Measurements from ENCODE around the gene HOXD8.

The HOXD8 gene

DNA sequence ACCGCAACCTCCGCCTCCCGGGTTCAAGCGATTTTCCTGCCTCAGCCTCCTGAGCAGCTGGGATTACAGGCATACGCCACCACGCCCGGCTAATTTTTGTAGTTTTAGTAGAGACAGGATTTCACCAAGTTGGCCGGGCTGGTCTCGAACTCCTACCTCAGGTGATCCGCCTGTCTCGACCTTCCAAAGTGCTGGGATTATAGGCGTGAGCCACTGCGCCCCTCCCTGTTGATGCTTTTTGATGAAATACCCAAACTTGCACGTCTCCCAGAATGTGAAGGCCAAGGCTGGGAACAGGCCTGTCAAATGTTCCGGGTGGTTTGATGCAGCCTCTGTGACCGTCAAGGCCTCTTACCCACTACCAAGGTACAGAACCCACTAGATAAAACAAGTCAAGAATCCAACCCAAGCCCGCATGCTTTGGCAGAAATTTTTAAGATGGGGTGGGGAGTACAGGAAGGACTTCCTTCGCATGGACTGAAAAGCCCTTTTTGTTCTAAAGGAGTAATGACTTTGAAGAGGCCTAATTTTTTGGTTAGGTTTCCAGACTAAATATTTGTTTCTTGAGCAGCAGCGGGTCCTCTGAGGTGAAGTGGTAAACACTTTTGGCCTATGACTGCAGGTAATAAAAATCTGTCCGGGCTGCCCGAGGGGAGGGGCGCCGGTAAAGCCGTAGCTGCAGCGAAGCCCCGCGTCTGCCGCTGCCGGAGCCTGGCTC is 42.0 kb upstream of the HOXD8 start:
- Mint-ChIP-seq H3K27ac (no peak overlapping the region), H3K4me1 (ENCODE audit: low read depth) (peaks cover 10% of the 10 kb centered on the region), H3K27me3 (peaks cover 98% of the 10 kb centered on the region), H3K9me3 (peaks cover 10% of the 10 kb centered on the region), H3K4me3 (no peak overlapping the region), H3K36me3 (ENCODE audit: low read depth) (peaks cover 3% of the 10 kb centered on the region)
- DNase-seq, result no peak

DNA sequence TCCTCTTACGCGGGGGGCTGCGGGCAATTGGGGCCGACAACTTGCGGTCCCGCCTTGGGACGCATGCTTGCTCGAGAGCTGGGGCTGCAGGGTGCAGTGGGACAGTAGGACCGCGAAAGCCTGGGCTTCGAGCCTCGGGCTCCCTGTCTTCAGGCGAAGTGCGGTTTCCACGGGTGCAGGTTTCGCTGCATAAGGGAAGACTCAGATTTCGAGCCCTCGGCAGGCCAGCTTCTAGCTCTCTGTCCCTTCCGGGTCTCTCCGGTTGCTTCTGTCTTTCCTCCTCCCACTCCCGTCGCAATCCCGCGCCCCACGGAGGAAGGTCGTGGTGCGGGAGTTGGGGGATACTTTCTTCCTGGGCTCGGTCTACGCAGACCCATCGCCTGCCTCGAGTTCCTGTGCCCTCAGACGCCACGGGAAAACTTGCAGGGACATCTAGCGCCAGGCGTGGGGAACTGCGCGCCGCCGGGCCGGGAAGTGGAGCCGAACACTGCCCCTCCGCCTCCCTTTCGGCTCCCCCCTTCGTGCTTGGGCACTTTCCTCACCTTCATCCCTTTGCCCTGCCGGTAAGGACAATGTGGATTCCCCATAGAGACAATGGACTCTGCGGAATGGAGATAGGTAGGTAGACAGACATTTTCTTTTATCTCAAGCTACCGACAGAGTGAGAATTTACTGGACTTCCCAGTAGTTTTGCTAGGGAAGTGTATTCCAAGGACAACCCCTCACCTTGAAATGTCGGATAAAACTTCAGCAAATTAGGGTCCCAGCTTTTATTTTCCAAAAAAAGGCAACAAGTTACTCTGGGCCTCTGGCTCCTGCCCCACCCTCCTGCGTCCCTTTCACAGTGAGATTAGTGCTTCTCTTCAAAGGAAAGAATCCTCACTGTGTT is 41.2 kb upstream of the HOXD8 start:
- peak; percentile 48 for DNase-seq
- Mint-ChIP-seq H3K4me3 (peak overlapping the region; percentile 55), H3K27ac (no peak overlapping the region), H3K36me3 (ENCODE audit: low read depth) (no peaks in the 10 kb centered on the region), H3K4me1 (ENCODE audit: low read depth) (peaks cover 13% of the 10 kb centered on the region), H3K9me3 (peaks cover 10% of the 10 kb centered on the region), H3K27me3 (peaks cover 93% of the 10 kb centered on the region)

DNA sequence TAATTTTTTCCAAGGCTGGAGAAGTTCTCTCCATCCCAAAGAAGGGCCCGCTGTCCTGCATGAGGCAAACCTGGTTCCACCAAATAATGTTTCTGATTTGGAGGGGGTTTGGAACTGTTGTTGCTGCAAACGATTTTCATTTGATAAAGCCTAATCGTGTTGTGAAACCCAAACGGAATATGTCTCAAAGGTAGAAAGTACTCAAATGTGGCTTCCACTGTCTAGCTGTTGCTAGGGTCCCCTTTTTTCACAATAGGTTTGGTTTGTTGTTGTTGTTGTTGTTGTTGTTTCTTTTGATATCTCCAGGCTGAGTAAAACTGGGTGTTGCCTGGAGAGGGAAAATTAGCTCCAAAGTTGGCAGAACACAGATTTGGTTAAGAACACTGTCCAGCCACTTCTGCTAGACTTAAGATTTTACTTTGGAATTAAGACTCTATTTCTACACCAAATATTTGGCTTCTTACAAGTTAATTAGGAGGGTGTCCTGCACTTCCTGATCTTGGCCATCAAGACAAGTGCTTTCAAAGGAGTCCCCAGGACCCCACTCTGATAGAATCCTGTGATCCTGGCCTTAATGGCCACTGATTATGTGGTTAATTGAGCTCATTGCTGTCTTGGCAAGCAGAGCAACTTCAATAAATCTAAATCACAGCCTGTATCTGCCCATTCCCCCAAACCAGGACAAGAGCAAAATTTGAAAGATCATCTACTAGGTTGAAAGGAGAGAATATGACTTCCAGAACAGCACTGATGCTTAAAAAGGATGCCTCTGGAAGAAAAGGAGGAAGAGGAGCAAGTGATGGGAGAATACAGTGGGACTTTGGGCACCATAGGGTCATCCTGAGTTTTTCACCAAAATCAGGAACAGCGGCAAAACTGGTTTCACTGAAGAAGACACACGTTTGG is 40.3 kb upstream of the HOXD8 start:
- no peak overlapping the region for H3K4me3 Mint-ChIP-seq
- no peak overlapping the region for H3K27ac Mint-ChIP-seq
- DNase-seq, result no peak
- H3K27me3 Mint-ChIP-seq, result peaks cover 93% of the 10 kb centered on the region
- H3K36me3 Mint-ChIP-seq (ENCODE audit: low read depth), result no peaks in the 10 kb centered on the region
- peaks cover 21% of the 10 kb centered on the region for H3K4me1 Mint-ChIP-seq (ENCODE audit: low read depth)
- H3K9me3 Mint-ChIP-seq, result peaks cover 8% of the 10 kb centered on the region

- no peaks in the 10 kb centered on the region for H3K36me3 Mint-ChIP-seq (ENCODE audit: low read depth)
- no peak for DNase-seq
- H3K9me3 Mint-ChIP-seq, result peaks cover 8% of the 10 kb centered on the region
- no peak overlapping the region for H3K27ac Mint-ChIP-seq
- peaks cover 93% of the 10 kb centered on the region for H3K27me3 Mint-ChIP-seq
- no peak overlapping the region for H3K4me3 Mint-ChIP-seq
- peaks cover 21% of the 10 kb centered on the region for H3K4me1 Mint-ChIP-seq (ENCODE audit: low read depth)
Observed at GRCh38 chr2:176089843-176090395, 39.6 kb upstream of the HOXD8 start.

GRCh38 chr2:176090862-176091261 is 38.6 kb upstream of the HOXD8 start:
- H3K9me3 Mint-ChIP-seq, result peaks cover 8% of the 10 kb centered on the region
- peaks cover 93% of the 10 kb centered on the region for H3K27me3 Mint-ChIP-seq
- no peaks in the 10 kb centered on the region for H3K36me3 Mint-ChIP-seq (ENCODE audit: low read depth)
- H3K4me1 Mint-ChIP-seq (ENCODE audit: low read depth), result peaks cover 21% of the 10 kb centered on the region
- H3K4me3 Mint-ChIP-seq, result no peak overlapping the region
- H3K27ac Mint-ChIP-seq, result no peak overlapping the region
- DNase-seq, result no peak

DNA sequence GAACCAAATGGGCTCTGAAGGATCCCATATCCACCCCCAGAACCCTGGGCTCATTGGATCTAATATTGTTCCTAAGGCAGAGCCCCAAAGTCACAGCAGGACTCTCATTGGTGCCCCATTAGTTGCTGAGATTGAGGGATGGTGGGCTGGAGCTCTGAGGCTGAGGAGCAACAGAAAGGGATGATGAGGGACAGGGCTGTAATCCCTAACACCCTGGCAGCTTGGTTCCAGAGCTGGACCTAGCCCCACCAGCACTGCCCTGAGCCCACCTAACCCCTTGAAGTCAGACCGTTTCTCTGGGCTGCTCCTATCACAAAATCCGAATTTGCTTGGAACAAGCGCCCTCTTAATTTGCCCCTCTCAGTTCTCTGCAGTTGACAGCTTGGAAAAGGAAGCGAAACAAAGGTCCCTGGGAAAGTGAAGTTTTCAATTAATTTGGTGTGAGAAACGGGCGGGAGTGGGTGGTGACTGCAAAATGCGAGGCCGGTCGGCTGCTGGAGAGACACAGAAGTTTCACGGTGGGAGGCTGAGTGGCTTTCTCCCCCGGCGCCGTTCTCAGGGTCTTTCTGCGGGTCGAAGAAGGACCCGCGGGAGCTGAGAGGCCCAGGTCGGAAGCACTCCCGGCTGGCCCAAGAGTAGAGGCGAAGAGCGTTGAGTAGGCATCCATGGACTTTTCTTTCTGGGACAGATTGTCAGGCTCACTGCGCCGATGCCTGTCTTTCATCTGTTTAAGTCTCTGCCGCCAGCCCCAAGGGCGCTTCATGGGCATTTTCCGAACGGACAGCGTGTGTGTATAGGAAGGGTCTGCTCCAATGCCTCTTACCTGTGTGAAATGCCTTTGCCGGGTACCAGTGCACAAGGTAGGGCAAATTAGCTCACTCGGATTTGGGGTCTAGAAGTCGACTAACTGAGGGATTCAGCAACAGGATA is 37.9 kb upstream of the HOXD8 start:
- Mint-ChIP-seq H3K27me3 (peaks cover 93% of the 10 kb centered on the region), H3K4me3 (peak overlapping the region; percentile 26), H3K4me1 (ENCODE audit: low read depth) (peaks cover 25% of the 10 kb centered on the region), H3K27ac (peak overlapping the region; percentile 67), H3K36me3 (ENCODE audit: low read depth) (no peaks in the 10 kb centered on the region), H3K9me3 (peaks cover 8% of the 10 kb centered on the region)
- DNase-seq, result peak; percentile 32

- no peaks in the 10 kb centered on the region for H3K36me3 Mint-ChIP-seq (ENCODE audit: low read depth)
- DNase-seq, result peak; percentile 35
Observed at GRCh38 chr2:176092270-176093144, 37.0 kb upstream of the HOXD8 start, which contains the start of gene HOXD13. TSS of gene HOXD13 (plus strand) at chr2:176092721. CDS start at chr2:176092891, 170 bp downstream.

GRCh38 chr2:176093145-176093897 is 36.2 kb upstream of the HOXD8 start:
- peaks cover 8% of the 10 kb centered on the region for H3K9me3 Mint-ChIP-seq
- peaks cover 93% of the 10 kb centered on the region for H3K27me3 Mint-ChIP-seq
- H3K27ac Mint-ChIP-seq, result peak overlapping the region; percentile 60
- H3K4me3 Mint-ChIP-seq, result peak overlapping the region; percentile 18
- H3K4me1 Mint-ChIP-seq (ENCODE audit: low read depth), result peaks cover 38% of the 10 kb centered on the region
- peak; percentile 35 for DNase-seq
- H3K36me3 Mint-ChIP-seq (ENCODE audit: low read depth), result no peaks in the 10 kb centered on the region

More at GRCh38 chr2:176092270-176093144, 37.0 kb upstream of the HOXD8 start, which contains the start of gene HOXD13:
- peaks cover 8% of the 10 kb centered on the region for H3K9me3 Mint-ChIP-seq
- peaks cover 34% of the 10 kb centered on the region for H3K4me1 Mint-ChIP-seq (ENCODE audit: low read depth)
- peaks cover 93% of the 10 kb centered on the region for H3K27me3 Mint-ChIP-seq
- H3K27ac Mint-ChIP-seq, result peak within 1 kb of the TSS; percentile 67
- peak within 1 kb of the TSS; percentile 26 for H3K4me3 Mint-ChIP-seq

DNA sequence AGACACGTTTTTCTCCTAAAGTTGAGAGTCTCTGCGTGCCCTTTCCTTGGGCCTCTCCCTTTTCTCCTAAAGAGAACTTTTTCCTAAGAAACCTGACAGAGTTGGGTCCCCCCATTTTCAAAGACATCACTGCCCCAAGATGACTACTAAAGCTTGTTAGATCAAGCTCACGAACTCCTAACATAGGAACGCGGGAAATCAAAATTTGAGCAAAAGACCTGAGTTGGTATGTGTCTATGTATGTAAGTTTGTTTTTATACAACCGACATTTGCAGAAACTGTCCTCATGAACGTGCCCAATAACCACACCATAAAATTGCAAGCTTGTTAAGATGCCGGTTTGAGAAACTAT is 35.6 kb upstream of the HOXD8 start:
- Mint-ChIP-seq H3K27ac (peak overlapping the region; percentile 60), H3K4me3 (no peak overlapping the region), H3K9me3 (peaks cover 8% of the 10 kb centered on the region), H3K4me1 (ENCODE audit: low read depth) (peaks cover 36% of the 10 kb centered on the region), H3K36me3 (ENCODE audit: low read depth) (no peaks in the 10 kb centered on the region), H3K27me3 (peaks cover 93% of the 10 kb centered on the region)
- DNase-seq, result no peak

DNA sequence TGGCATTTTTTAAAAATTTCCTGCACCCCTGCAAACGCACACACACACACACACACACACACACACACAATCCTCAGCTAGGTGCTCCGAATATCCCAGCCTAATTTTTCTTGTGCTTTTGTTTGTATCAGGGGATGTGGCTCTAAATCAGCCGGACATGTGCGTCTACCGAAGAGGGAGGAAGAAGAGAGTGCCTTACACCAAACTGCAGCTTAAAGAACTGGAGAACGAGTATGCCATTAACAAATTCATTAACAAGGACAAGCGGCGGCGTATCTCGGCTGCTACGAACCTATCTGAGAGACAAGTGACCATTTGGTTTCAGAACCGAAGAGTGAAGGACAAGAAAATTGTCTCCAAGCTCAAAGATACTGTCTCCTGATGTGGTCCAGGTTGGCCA is 35.2 kb upstream of the HOXD8 start:
- Mint-ChIP-seq H3K27ac (no peak overlapping the region), H3K36me3 (ENCODE audit: low read depth) (no peaks in the 10 kb centered on the region), H3K4me3 (no peak overlapping the region)

GRCh38 chr2:176095421-176095820 is 34.1 kb upstream of the HOXD8 start:
- Mint-ChIP-seq H3K27me3 (peaks cover 91% of the 10 kb centered on the region), H3K36me3 (ENCODE audit: low read depth) (no peaks in the 10 kb centered on the region), H3K4me1 (ENCODE audit: low read depth) (peaks cover 36% of the 10 kb centered on the region), H3K9me3 (peaks cover 8% of the 10 kb centered on the region), H3K4me3 (no peak overlapping the region), H3K27ac (no peak overlapping the region)
- DNase-seq, result no peak

More for the DNA sequence above, 35.2 kb upstream of the HOXD8 start:
- Mint-ChIP-seq H3K27me3 (peaks cover 93% of the 10 kb centered on the region), H3K9me3 (peaks cover 8% of the 10 kb centered on the region), H3K4me1 (ENCODE audit: low read depth) (peaks cover 36% of the 10 kb centered on the region)
- peak; percentile 27 for DNase-seq
